GM23248 (cell line): ENCODE measurements around the gene C10orf62. TPM values are rescaled to one million over a fixed set of nuclear protein-coding genes. Genes with fewer than 3 reads are reported as not detected.
"Not testable (repeated sequence)": the region's sequence is repeated elsewhere in the genome, so short reads cannot be mapped to it uniquely, and the experiment has no call there.

Experiments used
- DNase-seq: peaks from one replicate; pipeline ENCODE4 v3.0.0-alpha.2; 2015
- H2AFZ ChIP-seq: fragments of 200-600 bp; sonication (generic); 2 replicates; pipeline ENCODE4 v1.6.1; 2016; ENCODE audit warnings: antibody characterized with exemption
- H3F3A ChIP-seq: fragments of 200-600 bp; sonication (generic); 2 replicates; pipeline ENCODE4 v1.6.1; 2016; ENCODE audit warnings: mild to moderate bottlenecking, antibody characterized with exemption, mixed run types; ENCODE audit not compliant: insufficient read depth
- H3K27ac ChIP-seq: fragments of 200-600 bp; sonication (generic); 2 replicates; pipeline ENCODE4 v1.5.1; 2016; ENCODE audit warnings: mild to moderate bottlenecking
- H3K27me3 ChIP-seq: fragments of 200-600 bp; sonication (generic); replicated peaks from 2 replicates; pipeline ENCODE4 v1.6.1; 2016; ENCODE audit warnings: mild to moderate bottlenecking; ENCODE audit not compliant: insufficient read depth
- H3K36me3 ChIP-seq: fragments of 200-600 bp; sonication (generic); 2 replicates; pipeline ENCODE4 v1.6.1; 2016; ENCODE audit warnings: low read depth, mild to moderate bottlenecking
- H3K4me1 ChIP-seq: fragments of 200-600 bp; sonication (generic); 2 replicates; pipeline ENCODE4 v1.6.1; 2016; ENCODE audit warnings: mild to moderate bottlenecking; ENCODE audit not compliant: insufficient read depth
- H3K4me2 ChIP-seq: fragments of 200-600 bp; sonication (generic); one replicate; pipeline ENCODE4 v1.6.1; 2016; ENCODE audit warnings: mild to moderate bottlenecking; ENCODE audit not compliant: unreplicated experiment
- H3K4me3 ChIP-seq: fragments of 200-600 bp; sonication (generic); 2 replicates; pipeline ENCODE4 v1.5.1; 2016; ENCODE audit warnings: mild to moderate bottlenecking
- H3K79me2 ChIP-seq: fragments of 200-600 bp; sonication (generic); 2 replicates; pipeline ENCODE4 v1.6.1; 2016; ENCODE audit warnings: mild to moderate bottlenecking; ENCODE audit not compliant: insufficient read depth
- H3K9ac ChIP-seq: fragments of 200-600 bp; sonication (generic); 2 replicates; pipeline ENCODE4 v1.6.1; 2016; ENCODE audit warnings: mild to moderate bottlenecking
- H3K9me2 ChIP-seq: fragments of 200-600 bp; sonication (generic); 2 replicates; pipeline ENCODE4 v1.6.1; 2016; ENCODE audit warnings: mixed run types, mild to moderate bottlenecking, moderate library complexity; ENCODE audit not compliant: insufficient read depth
- H3K9me3 ChIP-seq: fragments of 200-600 bp; sonication (generic); one replicate; pipeline ENCODE4 v1.6.1; 2017; ENCODE audit warnings: low read depth
- H4K20me1 ChIP-seq: fragments of 200-600 bp; sonication (generic); 2 replicates; pipeline ENCODE4 v1.6.0; 2016; ENCODE audit not compliant: insufficient read depth
- EZH2 ChIP-seq: fragments of 200-600 bp; sonication (generic); IDR thresholded peaks from 2 replicates; pipeline ENCODE4 v1.6.1; 2018; ENCODE audit warnings: antibody characterized with exemption, mild to moderate bottlenecking; ENCODE audit not compliant: insufficient read depth, poor library complexity, severe bottlenecking
- EZH2phosphoT487 ChIP-seq: fragments of 200-600 bp; sonication (generic); IDR thresholded peaks from 2 replicates; pipeline ENCODE4 v1.6.1; 2018; ENCODE audit warnings: antibody characterized with exemption, moderate library complexity, mild to moderate bottlenecking, low read depth; ENCODE audit not compliant: insufficient read depth
- WGBS, 2 experiments: methylation state at CpG; one replicate each; pipeline ENCODE4 v1.1.6; 2015 to 2017; ENCODE audit warnings: low lambda C conversion rate in 2 of 2, low coverage in 1 of 2; ENCODE audit errors: missing lambda C conversion rate in 2 of 2; 5-methylcytosine and 5-hydroxymethylcytosine counted together
- in situ Hi-C: fragments of 300-500 bp; cut with MboI; formaldehyde crosslinking; loops from 2 replicates; pipeline ENCODE4 v1.15.0; 2020
- polyA plus RNA-seq: library from polyadenylated mRNA; unstranded; fragments of >200 nt; fragmentation: Nextera tagmentation; extraction: Ambion mirVana; gene quantifications from 2 replicates; pipeline ENCODE4 v1.2.1, GENCODE V29; 2016
- total RNA-seq: library from RNA; depleted of rRNA; stranded (reverse); fragments of >200 nt; shearing (Covaris generic); gene quantifications from 2 replicates; pipeline ENCODE4 v1.2.3, GENCODE V29; 2014; rRNA removed

The C10orf62 gene
- total and polyA plus RNA-seq, 2 experiments from 2014 or later: not detected

GRCh38 chr10:97633921-97634320, 44.4 kb downstream of the C10orf62 start:
- Histone ChIP-seq H3K36me3 (no peaks in the 10 kb centered on the region), H3K4me2 (peak overlapping the region; percentile 95), H4K20me1 (no peaks in the 10 kb centered on the region), H3K79me2 (peaks cover 12% of the 10 kb centered on the region), H3K27me3 (no peaks in the 10 kb centered on the region), H3K9me2 (no peaks in the 10 kb centered on the region), H3K9me3 (no peaks in the 10 kb centered on the region), H3K9ac (peak overlapping the region; percentile 81), H2AFZ (peak overlapping the region; percentile 100), H3K4me1 (peaks cover 12% of the 10 kb centered on the region; the same call in 1 of the 2 replicates), H3F3A (no peaks in the 10 kb centered on the region), H3K4me3 (peak overlapping the region; percentile 89), H3K27ac (peak overlapping the region; percentile 39)
- TF ChIP-seq EZH2phosphoT487 (no peak), EZH2 (no peak)
- in situ Hi-C loops: no loop called here
- WGBS, 2 experiments: 66 to 73% methylated on average over 8 of the region's 8 CpGs
- peak; percentile 52 for DNase-seq

GRCh38 chr10:97635577-97635976, 46.1 kb downstream of the C10orf62 start:
- 43 to 48% methylated on average over 1 of the region's 1 CpG for WGBS, 2 experiments
- Histone ChIP-seq H3K27ac (no peak overlapping the region), H2AFZ (no peak overlapping the region), H3K4me2 (no peak overlapping the region), H3K27me3 (no peaks in the 10 kb centered on the region), H3K36me3 (no peaks in the 10 kb centered on the region), H3K4me1 (peaks cover 12% of the 10 kb centered on the region; the same call in 1 of the 2 replicates), H3K79me2 (peaks cover 12% of the 10 kb centered on the region), H3K9ac (no peak overlapping the region), H3F3A (no peaks in the 10 kb centered on the region), H3K4me3 (no peak overlapping the region), H3K9me3 (no peaks in the 10 kb centered on the region), H4K20me1 (no peaks in the 10 kb centered on the region), H3K9me2 (no peaks in the 10 kb centered on the region)
- no peak for DNase-seq
- TF ChIP-seq EZH2phosphoT487: no peak
- no peak for TF ChIP-seq EZH2
- in situ Hi-C loops: no loop called here

GRCh38 chr10:97639090-97639489, 49.6 kb downstream of the C10orf62 start:
- peaks cover 32% of the 10 kb centered on the region for H3K79me2 ChIP-seq
- H3F3A ChIP-seq: peaks cover 22% of the 10 kb centered on the region
- H3K36me3 ChIP-seq, H3K9me2 ChIP-seq, DNase-seq, H3K4me3 ChIP-seq, H2AFZ ChIP-seq, in situ Hi-C loops, H3K9me3 ChIP-seq, H3K9ac ChIP-seq, H3K27me3 ChIP-seq, H3K27ac ChIP-seq, H3K4me2 ChIP-seq, H4K20me1 ChIP-seq: not testable (repeated sequence)
- H3K4me1 ChIP-seq: peaks cover 11% of the 10 kb centered on the region
- 65 to 70% methylated on average over 3 of the region's 3 CpGs for WGBS, 2 experiments

- in situ Hi-C loops: no loop called here
These were observed 50.8 kb downstream of the C10orf62 start, which contains the start of gene PI4K2A for GRCh38 chr10:97640174-97640867. TSS of gene PI4K2A (plus strand) at chr10:97640671. CDS start at chr10:97640743, 72 bp downstream.

More at GRCh38 chr10:97640174-97640867, 50.8 kb downstream of the C10orf62 start, which contains the start of gene PI4K2A:
- DNase-seq: peak; percentile 100
- Histone ChIP-seq H3K27ac (peak within 1 kb of the TSS; percentile 85), H2AFZ (peak within 1 kb of the TSS; percentile 62), H4K20me1 (no peaks in the 10 kb centered on the region), H3K4me3 (peak within 1 kb of the TSS; percentile 85), H3K4me2 (peak within 1 kb of the TSS; percentile 91), H3K27me3 (no peaks in the 10 kb centered on the region), H3K4me1 (peaks cover 11% of the 10 kb centered on the region), H3K36me3 (peaks cover 9% of the 10 kb centered on the region), H3K9ac (peak within 1 kb of the TSS; percentile 92), H3K79me2 (peaks cover 44% of the 10 kb centered on the region), H3F3A (peaks cover 22% of the 10 kb centered on the region), H3K9me3 (no peaks in the 10 kb centered on the region), H3K9me2 (no peaks in the 10 kb centered on the region)
- WGBS, 2 experiments: 4% methylated on average over 40 to 54 of the region's 54 CpGs
- TF ChIP-seq EZH2 (no peak), EZH2phosphoT487 (no peak)

Other genes starting within 250 kb of the C10orf62 start
- gene RRP12, start 188.4 kb upstream of the C10orf62 start, total RNA-seq: 17.1 and 17.7 TPM in 2 replicates
- 17.5 and 17.6 TPM in 2 replicates for gene RRP12, start 188.4 kb upstream of the C10orf62 start, polyA plus RNA-seq
- gene PGAM1, start 163.5 kb upstream of the C10orf62 start, total RNA-seq: 1,144 and 1,237 TPM in 2 replicates
- 879 and 921 TPM in 2 replicates for gene PGAM1, start 163.5 kb upstream of the C10orf62 start, polyA plus RNA-seq
- gene EXOSC1, start 143.7 kb upstream of the C10orf62 start, total RNA-seq: 22.1 and 46.8 TPM in 2 replicates
- 54.7 and 56.6 TPM in 2 replicates for gene EXOSC1, start 143.7 kb upstream of the C10orf62 start, polyA plus RNA-seq
- gene ZDHHC16, start 143.5 kb upstream of the C10orf62 start, total RNA-seq: 64.1 and 69.1 TPM in 2 replicates
- gene ZDHHC16, start 143.5 kb upstream of the C10orf62 start, polyA plus RNA-seq: 68.2 and 70.1 TPM in 2 replicates
- 89.7 and 116 TPM in 2 replicates for gene MMS19, start 91.3 kb upstream of the C10orf62 start, total RNA-seq
- gene MMS19, start 91.3 kb upstream of the C10orf62 start, polyA plus RNA-seq: 40.0 and 40.6 TPM in 2 replicates
- 16.2 and 20.8 TPM in 2 replicates for gene UBTD1, start 90.8 kb upstream of the C10orf62 start, total RNA-seq
- gene UBTD1, start 90.8 kb upstream of the C10orf62 start, polyA plus RNA-seq: 27.2 and 29.8 TPM in 2 replicates
- not detected in 2 replicates for gene ANKRD2, start 16.9 kb upstream of the C10orf62 start, total RNA-seq
- gene ANKRD2, start 16.9 kb upstream of the C10orf62 start, polyA plus RNA-seq: not detected in 2 replicates
- 0.22 TPM in 1 of 2 replicates, not detected in the other for gene HOGA1, start 5.3 kb upstream of the C10orf62 start, total RNA-seq
- gene HOGA1, start 5.3 kb upstream of the C10orf62 start, polyA plus RNA-seq: 0.13 and 0.28 TPM in 2 replicates
- 5.3 and 7.9 TPM in 2 replicates for gene MORN4, start 43.8 kb downstream of the C10orf62 start, total RNA-seq
- 19.8 and 22.2 TPM in 2 replicates for gene MORN4, start 43.8 kb downstream of the C10orf62 start, polyA plus RNA-seq
- gene PI4K2A, start 51.0 kb downstream of the C10orf62 start, total RNA-seq: 23.1 and 28.7 TPM in 2 replicates
- 16.1 and 16.6 TPM in 2 replicates for gene PI4K2A, start 51.0 kb downstream of the C10orf62 start, polyA plus RNA-seq
- 13.4 and 33.8 TPM in 2 replicates for gene AVPI1, start 97.5 kb downstream of the C10orf62 start, total RNA-seq
- gene AVPI1, start 97.5 kb downstream of the C10orf62 start, polyA plus RNA-seq: 30.5 and 31.4 TPM in 2 replicates
- gene MARVELD1, start 124.0 kb downstream of the C10orf62 start, total RNA-seq: 64.8 and 66.3 TPM in 2 replicates
- gene MARVELD1, start 124.0 kb downstream of the C10orf62 start, polyA plus RNA-seq: 27.6 and 29.4 TPM in 2 replicates
- 20.6 and 32.6 TPM in 2 replicates for gene ZFYVE27, start 147.4 kb downstream of the C10orf62 start, total RNA-seq
- gene ZFYVE27, start 147.4 kb downstream of the C10orf62 start, polyA plus RNA-seq: 15.9 and 17.2 TPM in 2 replicates
- gene SFRP5, start 182.3 kb downstream of the C10orf62 start, total RNA-seq: not detected in 2 replicates
- gene SFRP5, start 182.3 kb downstream of the C10orf62 start, polyA plus RNA-seq: not detected in 2 replicates